HEK293 (cell line): ENCODE results near the gene CPEB4.

ENCODE experiments used
- HOXC10 ChIP-seq: sonication (generic); formaldehyde crosslinking; IDR thresholded peaks from 2 replicates; pipeline ENCODE4 v1.8.1; 2023; ENCODE audit warnings: mild to moderate bottlenecking, missing genetic modification reagents
- HOXD13 ChIP-seq: sonication (generic); formaldehyde crosslinking; IDR thresholded peaks from 2 replicates; pipeline ENCODE4 v1.8.0; 2022; ENCODE audit warnings: missing genetic modification reagents, borderline replicate concordance
- KLF8 ChIP-seq: fragments of 450-650 bp; formaldehyde crosslinking; IDR thresholded peaks from 2 replicates; pipeline ENCODE4 v1.5.1; 2016; ENCODE audit warnings: missing biosample characterization, missing genetic modification characterization
- MZF1 ChIP-seq: fragments of 450-650 bp; formaldehyde crosslinking; IDR thresholded peaks from 2 replicates; pipeline ENCODE4 v1.5.1; 2017; ENCODE audit warnings: missing biosample characterization, missing genetic modification characterization, borderline replicate concordance
- SP3 ChIP-seq: fragments of 450-650 bp; formaldehyde crosslinking; IDR thresholded peaks from 2 replicates; pipeline ENCODE4 v1.5.1; 2016; ENCODE audit warnings: missing biosample characterization, missing genetic modification characterization
- SP7 ChIP-seq: fragments of 450-650 bp; formaldehyde crosslinking; IDR thresholded peaks from 2 replicates; pipeline ENCODE4 v1.5.1; 2016; ENCODE audit warnings: missing biosample characterization, missing genetic modification characterization
- TRIM28 ChIP-seq: IDR thresholded peaks from 2 replicates; pipeline ENCODE4 v1.6.1; 2011; ENCODE audit warnings: low read length, control low read depth, borderline replicate concordance
- WT1 ChIP-seq: fragments of 450-650 bp; formaldehyde crosslinking; IDR thresholded peaks from 2 replicates; pipeline ENCODE4 v1.5.1; 2016; ENCODE audit warnings: missing biosample characterization, missing genetic modification characterization
- ZBTB17 ChIP-seq: fragments of 450-650 bp; formaldehyde crosslinking; IDR thresholded peaks from 2 replicates; pipeline ENCODE4 v1.5.1; 2016; ENCODE audit warnings: missing biosample characterization, missing genetic modification characterization
- ZBTB21 ChIP-seq: fragments of 450-650 bp; formaldehyde crosslinking; IDR thresholded peaks from 2 replicates; pipeline ENCODE4 v1.5.1; 2017; ENCODE audit warnings: missing biosample characterization, missing genetic modification characterization
- ZFP69B ChIP-seq: fragments of 450-650 bp; formaldehyde crosslinking; IDR thresholded peaks from 2 replicates; pipeline ENCODE4 v1.5.1; 2016; ENCODE audit warnings: missing biosample characterization, missing genetic modification characterization
- ZNF112 ChIP-seq: fragments of 450-650 bp; formaldehyde crosslinking; IDR thresholded peaks from 2 replicates; pipeline ENCODE4 v1.5.0; 2017; ENCODE audit warnings: missing biosample characterization, missing genetic modification characterization
- ZNF114 ChIP-seq: fragments of 450-650 bp; formaldehyde crosslinking; IDR thresholded peaks from 2 replicates; pipeline ENCODE4 v1.5.0; 2017; ENCODE audit warnings: missing biosample characterization, missing genetic modification characterization
- ZNF121 ChIP-seq: fragments of 450-650 bp; formaldehyde crosslinking; IDR thresholded peaks from 2 replicates; pipeline ENCODE4 v1.5.1; 2016; ENCODE audit warnings: missing biosample characterization, missing genetic modification characterization
- ZNF146 ChIP-seq: fragments of 450-650 bp; formaldehyde crosslinking; IDR thresholded peaks from 2 replicates; pipeline ENCODE4 v1.5.1; 2016; ENCODE audit warnings: missing biosample characterization, missing genetic modification characterization
- ZNF155 ChIP-seq: fragments of 450-650 bp; formaldehyde crosslinking; IDR thresholded peaks from 2 replicates; pipeline ENCODE4 v1.5.1; 2016; ENCODE audit warnings: missing biosample characterization, missing genetic modification characterization
- ZNF18 ChIP-seq: fragments of 450-650 bp; formaldehyde crosslinking; IDR thresholded peaks from 2 replicates; pipeline ENCODE4 v1.5.1; 2016; ENCODE audit warnings: missing biosample characterization, missing genetic modification characterization
- ZNF2 ChIP-seq: fragments of 450-650 bp; formaldehyde crosslinking; IDR thresholded peaks from 2 replicates; pipeline ENCODE4 v1.5.1; 2016; ENCODE audit warnings: missing biosample characterization, missing genetic modification characterization
- ZNF214 ChIP-seq: fragments of 450-650 bp; formaldehyde crosslinking; IDR thresholded peaks from 2 replicates; pipeline ENCODE4 v1.5.1; 2017; ENCODE audit warnings: missing biosample characterization, mild to moderate bottlenecking, missing genetic modification characterization, borderline replicate concordance
- ZNF274 ChIP-seq, 2 experiments: fragments of 200-500 bp in 1 of 2; fragments of 450-650 bp in 1 of 2; sonication (Bioruptor generic) in 1 of 2; formaldehyde crosslinking in 1 of 2; IDR thresholded peaks; 2 replicates each; pipeline versions ENCODE4 v1.5.1 to v1.6.1; 2014 to 2016; ENCODE audit warnings: borderline replicate concordance in 1 of 2, inconsistent platforms in 1 of 2, low read length in 1 of 2, missing biosample characterization in 1 of 2, missing genetic modification characterization in 1 of 2
- ZNF280C ChIP-seq: fragments of 450-650 bp; formaldehyde crosslinking; IDR thresholded peaks from 2 replicates; pipeline ENCODE4 v1.5.1; 2016; ENCODE audit warnings: missing biosample characterization, missing genetic modification characterization
- ZNF311 ChIP-seq: fragments of 450-650 bp; formaldehyde crosslinking; IDR thresholded peaks from 2 replicates; pipeline ENCODE4 v1.5.1; 2017; ENCODE audit warnings: missing biosample characterization, missing genetic modification characterization, borderline replicate concordance
- ZNF324 ChIP-seq: fragments of 450-650 bp; formaldehyde crosslinking; IDR thresholded peaks from 2 replicates; pipeline ENCODE4 v1.5.1; 2016; ENCODE audit warnings: missing biosample characterization, missing genetic modification characterization
- ZNF335 ChIP-seq: fragments of 450-650 bp; formaldehyde crosslinking; conservative IDR thresholded peaks from 2 replicates; pipeline ENCODE4 v1.5.1; 2016; ENCODE audit warnings: missing biosample characterization, missing genetic modification characterization
- ZNF341 ChIP-seq: fragments of 450-650 bp; formaldehyde crosslinking; IDR thresholded peaks from 2 replicates; pipeline ENCODE4; 2016; ENCODE audit warnings: low read depth, missing biosample characterization, missing genetic modification characterization
- ZNF394 ChIP-seq: fragments of 450-650 bp; formaldehyde crosslinking; IDR thresholded peaks from 2 replicates; pipeline ENCODE4 v1.5.1; 2016; ENCODE audit warnings: missing biosample characterization, missing genetic modification characterization, mild to moderate bottlenecking, moderate library complexity, borderline replicate concordance
- ZNF596 ChIP-seq: fragments of 450-650 bp; IDR thresholded peaks from 2 replicates; pipeline ENCODE4 v1.5.0; 2018; ENCODE audit warnings: missing biosample characterization, mild to moderate bottlenecking, missing genetic modification characterization, moderate library complexity
- ZNF600 ChIP-seq: fragments of 450-650 bp; formaldehyde crosslinking; IDR thresholded peaks from 2 replicates; pipeline ENCODE4 v1.5.1; 2016; ENCODE audit warnings: missing biosample characterization, missing genetic modification characterization
- ZNF654 ChIP-seq: fragments of 450-650 bp; formaldehyde crosslinking; IDR thresholded peaks from 2 replicates; pipeline ENCODE4 v1.5.1; 2016; ENCODE audit warnings: low read depth, missing biosample characterization, missing genetic modification characterization
- ZNF670 ChIP-seq: fragments of 450-650 bp; formaldehyde crosslinking; IDR thresholded peaks from 2 replicates; pipeline ENCODE4 v1.5.1; 2016; ENCODE audit warnings: missing biosample characterization, missing genetic modification characterization, low read depth
- ZNF692 ChIP-seq: fragments of 450-650 bp; formaldehyde crosslinking; IDR thresholded peaks from 2 replicates; pipeline ENCODE4 v1.5.1; 2016; ENCODE audit warnings: missing biosample characterization, missing genetic modification characterization
- ZNF776 ChIP-seq: fragments of 450-650 bp; formaldehyde crosslinking; IDR thresholded peaks from 2 replicates; pipeline ENCODE4 v1.5.0; 2017; ENCODE audit warnings: missing biosample characterization, missing genetic modification characterization, borderline replicate concordance
- ZNF792 ChIP-seq: fragments of 450-650 bp; formaldehyde crosslinking; IDR thresholded peaks from 2 replicates; pipeline ENCODE4 v1.5.1; 2016; ENCODE audit warnings: missing biosample characterization, missing genetic modification characterization
- ZNF830 ChIP-seq: fragments of 450-650 bp; IDR thresholded peaks from 2 replicates; pipeline ENCODE4 v1.5.0; 2018; ENCODE audit warnings: missing biosample characterization, missing genetic modification characterization, low read depth, mild to moderate bottlenecking, moderate library complexity
- ZSCAN16 ChIP-seq: fragments of 450-650 bp; formaldehyde crosslinking; IDR thresholded peaks from 2 replicates; pipeline ENCODE4 v1.5.1; 2016; ENCODE audit warnings: missing biosample characterization, missing genetic modification characterization

The CPEB4 gene

GRCh38 chr5:173917788-173918786 is 29.9 kb downstream of the CPEB4 start (continued):
- TF ChIP-seq ZNF280C (tag by site-specific recombination) (no peak), HOXD13 (CRISPR knock-in tag) (no peak), TRIM28 (peak; percentile 38; the same call in 1 of the 2 replicates), ZNF146 (tag by site-specific recombination) (no peak), ZNF776 (tag by site-specific recombination) (no peak), ZNF2 (tag by site-specific recombination) (peak; percentile 36; the same call in 1 of the 2 replicates), ZNF654 (tag by site-specific recombination) (no peak; the same call in 1 of the 2 replicates), ZNF311 (tag by site-specific recombination) (no peak), ZNF830 (tag by site-specific recombination) (no peak), ZNF341 (no peak; the same call in 1 of the 2 replicates), ZNF692 (no peak; the same call in none of the 2 replicates), ZNF114 (no peak), ZNF214 (tag by site-specific recombination) (no peak), ZNF112 (no peak), MZF1 (tag by site-specific recombination) (no peak), ZNF596 (tag by site-specific recombination) (no peak), ZNF600 (tag by site-specific recombination) (0 out of 2 replicates have a peak, but pooled peaks have one; percentile 39), ZNF155 (tag by site-specific recombination) (no peak), ZBTB17 (peak; percentile 88), ZBTB21 (peak; percentile 48; the same call in 1 of the 2 replicates), ZSCAN16 (tag by site-specific recombination) (no peak), ZNF335 (tag by site-specific recombination) (peak; percentile 85), ZNF274 (IDR thresholded peaks at IDR 0.05; ENCODE audit: low read length) (no peak), ZNF274 (tag by site-specific recombination; IDR thresholded peaks at IDR 0.05; ENCODE audit: borderline replicate concordance) (no peak), SP3 (tag by site-specific recombination) (0 out of 2 replicates have a peak, but pooled peaks have one; percentile 41), HOXC10 (CRISPR knock-in tag) (no peak), ZFP69B (tag by site-specific recombination) (peak; percentile 50; the same call in 1 of the 2 replicates), KLF8 (tag by site-specific recombination) (peak; percentile 47; the same call in 1 of the 2 replicates), WT1 (tag by site-specific recombination) (0 out of 2 replicates have a peak, but pooled peaks have one; percentile 16), ZNF394 (no peak; the same call in 1 of the 2 replicates), ZNF121 (no peak), ZNF670 (tag by site-specific recombination) (no peak), ZNF792 (tag by site-specific recombination) (no peak), ZNF324 (tag by site-specific recombination) (peak; percentile 53; the same call in 1 of the 2 replicates), SP7 (tag by site-specific recombination) (peak; percentile 71), ZNF18 (tag by site-specific recombination) (no peak)
